Panc1 (cell line): ENCODE data around the gene PRXL2B. TPM values are rescaled to one million over a fixed set of nuclear protein-coding genes. Genes with fewer than 3 reads are reported as not detected.

Experiments used
- ATAC-seq: fragments of 200-7000 bp; cut with Tn5 transposase; 2 replicates; pipeline ENCODE4 v1.9.1; 2020; ENCODE audit warnings: mild to moderate bottlenecking, moderate library complexity
- BruUV-seq: library from RNA; stranded (reverse); fragments of 400-500 nt; replicated peaks from 2 replicates; lab custom pipeline; 2021; lab: Mats Ljungman, UMichigan
- CTCF ChIA-PET: fragments of 300-600 bp; sonication (Branson Sonifier 250); formaldehyde crosslinking; loops from one replicate; lab custom pipeline; 2022; ENCODE audit warnings: antibody characterized with exemption; lab: Charles Lee
- POLR2A ChIA-PET: fragments of 300-600 bp; sonication (Branson Sonifier 250); formaldehyde crosslinking; loops from one replicate; lab custom pipeline; 2022; ENCODE audit warnings: antibody characterized with exemption; lab: Charles Lee
- DNase-seq: peaks from one replicate; pipeline ENCODE4 v3.0.0-alpha.2; 2010; ENCODE audit warnings: low read depth, low spot score
- H3K27ac ChIP-seq: 2 replicates; pipeline ENCODE4 v1.5.1; 2011; ENCODE audit warnings: mild to moderate bottlenecking, low read length, inconsistent platforms
- H3K27me3 ChIP-seq: fragments of 200-500 bp; sonication (Bioruptor generic); 2 replicates; pipeline ENCODE4 v1.6.0; 2014; ENCODE audit warnings: low read length, inconsistent platforms; ENCODE audit not compliant: control insufficient read depth, insufficient read depth
- H3K36me3 ChIP-seq: fragments of 200-500 bp; sonication (Bioruptor generic); 2 replicates; pipeline ENCODE4 v1.5.1; 2014; ENCODE audit warnings: inconsistent platforms, mild to moderate bottlenecking, low read length, moderate library complexity; ENCODE audit not compliant: control insufficient read depth, insufficient read depth
- H3K4me1 ChIP-seq: 2 replicates; pipeline ENCODE4 v1.5.1; 2011; ENCODE audit warnings: inconsistent platforms, mild to moderate bottlenecking, low read length, moderate library complexity; ENCODE audit not compliant: control insufficient read depth, insufficient read depth
- H3K4me3 ChIP-seq, 2 experiments: 2 replicates each; pipeline ENCODE4 v1.5.1; 2011 to 2012; ENCODE audit warnings: low read depth in 2 of 2, low read length in 2 of 2, mild to moderate bottlenecking in 2 of 2, inconsistent platforms in 1 of 2, moderate library complexity in 1 of 2
- H3K9me3 ChIP-seq: fragments of 200-500 bp; sonication (Bioruptor generic); 2 replicates; pipeline ENCODE4 v1.5.1; 2014; ENCODE audit warnings: low read depth, mild to moderate bottlenecking, inconsistent platforms, low read length, moderate library complexity; ENCODE audit not compliant: control insufficient read depth, insufficient read depth
- CTCF ChIP-seq: fragments of 450-650 bp; IDR thresholded peaks from 2 replicates; pipeline ENCODE4 v1.5.1; 2017; ENCODE audit warnings: mild to moderate bottlenecking
- POLR2AphosphoS5 ChIP-seq: IDR thresholded peaks from 2 replicates; pipeline ENCODE4 v1.6.1; 2012; ENCODE audit warnings: mild to moderate bottlenecking, low read depth, low read length, moderate library complexity
- SIN3A ChIP-seq: IDR thresholded peaks from 2 replicates; pipeline ENCODE4 v1.6.1; 2012; ENCODE audit warnings: low read depth, mild to moderate bottlenecking, low read length, moderate library complexity, borderline replicate concordance; ENCODE audit not compliant: insufficient read depth
- TCF7L2 ChIP-seq: IDR thresholded peaks from 2 replicates; pipeline ENCODE4 v1.6.1; 2011; ENCODE audit warnings: mild to moderate bottlenecking, low read depth, low read length, inconsistent platforms
- in situ Hi-C: cut with HindIII; loops from 2 replicates; pipeline ENCODE4 v1.10.0; 2016; ENCODE audit warnings: low sequenced_read_pairs, low pct_unique_long_range_greater_than_20kb
- intact Hi-C: fragments of 100-400 bp; cut with micrococcal nuclease; formaldehyde crosslinking; loops from one replicate; pipeline ENCODE4 v1.10.0; 2022; ENCODE audit not compliant: unreplicated experiment
- total RNA-seq: library from RNA; stranded (reverse); gene quantifications from one replicate; pipeline ENCODE4 v1.2.1, GENCODE V29; 2021; ENCODE audit not compliant: unreplicated experiment
- TF ChIP-seq, protein P1 (sequence below), 2 experiments: IDR thresholded peaks; 2 replicates each; pipeline ENCODE4 v1.6.1; 2011 to 2012; ENCODE audit warnings: low read depth in 2 of 2, control low read depth in 1 of 2, low read length in 1 of 2, mild to moderate bottlenecking in 1 of 2, moderate library complexity in 1 of 2; ENCODE audit not compliant: insufficient read depth in 1 of 2

The PRXL2B gene
- total RNA-seq, 1 experiment from 2014 or later = 17.0 TPM

- TF ChIP-seq POLR2AphosphoS5 (no peak), TCF7L2 (no peak), SIN3A (no peak), CTCF (no peak)
- TF ChIP-seq, protein P1, sequence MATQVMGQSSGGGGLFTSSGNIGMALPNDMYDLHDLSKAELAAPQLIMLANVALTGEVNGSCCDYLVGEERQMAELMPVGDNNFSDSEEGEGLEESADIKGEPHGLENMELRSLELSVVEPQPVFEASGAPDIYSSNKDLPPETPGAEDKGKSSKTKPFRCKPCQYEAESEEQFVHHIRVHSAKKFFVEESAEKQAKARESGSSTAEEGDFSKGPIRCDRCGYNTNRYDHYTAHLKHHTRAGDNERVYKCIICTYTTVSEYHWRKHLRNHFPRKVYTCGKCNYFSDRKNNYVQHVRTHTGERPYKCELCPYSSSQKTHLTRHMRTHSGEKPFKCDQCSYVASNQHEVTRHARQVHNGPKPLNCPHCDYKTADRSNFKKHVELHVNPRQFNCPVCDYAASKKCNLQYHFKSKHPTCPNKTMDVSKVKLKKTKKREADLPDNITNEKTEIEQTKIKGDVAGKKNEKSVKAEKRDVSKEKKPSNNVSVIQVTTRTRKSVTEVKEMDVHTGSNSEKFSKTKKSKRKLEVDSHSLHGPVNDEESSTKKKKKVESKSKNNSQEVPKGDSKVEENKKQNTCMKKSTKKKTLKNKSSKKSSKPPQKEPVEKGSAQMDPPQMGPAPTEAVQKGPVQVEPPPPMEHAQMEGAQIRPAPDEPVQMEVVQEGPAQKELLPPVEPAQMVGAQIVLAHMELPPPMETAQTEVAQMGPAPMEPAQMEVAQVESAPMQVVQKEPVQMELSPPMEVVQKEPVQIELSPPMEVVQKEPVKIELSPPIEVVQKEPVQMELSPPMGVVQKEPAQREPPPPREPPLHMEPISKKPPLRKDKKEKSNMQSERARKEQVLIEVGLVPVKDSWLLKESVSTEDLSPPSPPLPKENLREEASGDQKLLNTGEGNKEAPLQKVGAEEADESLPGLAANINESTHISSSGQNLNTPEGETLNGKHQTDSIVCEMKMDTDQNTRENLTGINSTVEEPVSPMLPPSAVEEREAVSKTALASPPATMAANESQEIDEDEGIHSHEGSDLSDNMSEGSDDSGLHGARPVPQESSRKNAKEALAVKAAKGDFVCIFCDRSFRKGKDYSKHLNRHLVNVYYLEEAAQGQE (IDR thresholded peaks at IDR 0.05; ENCODE audit: insufficient read depth in 1 of 2, low read depth in 2 of 2, low read length in 1 of 2) = no peak
- Histone ChIP-seq H3K27me3 (no peaks in the 10 kb centered on the region), H3K4me1 (no peaks in the 10 kb centered on the region), H3K9me3 (no peaks in the 10 kb centered on the region), H3K4me3 (no peak overlapping the region), H3K36me3 (no peaks in the 10 kb centered on the region), H3K27ac (no peak overlapping the region)
- BruUV-seq = no TSS peak
- intact Hi-C loops (no loop called here), in situ Hi-C loops (no loop called here)
- ATAC-seq (no peak), DNase-seq (no peak)
- CTCF ChIA-PET = interaction anchor here (1.1 kb wide), 1 partner anchor 44 kb away, joined by 3 read pairs; no protein-coding TSS in a partner anchor
- POLR2A ChIA-PET = no interaction called here
Observed at GRCh38 chr1:2605509-2606395, 19.2 kb downstream of the PRXL2B start.

DNA sequence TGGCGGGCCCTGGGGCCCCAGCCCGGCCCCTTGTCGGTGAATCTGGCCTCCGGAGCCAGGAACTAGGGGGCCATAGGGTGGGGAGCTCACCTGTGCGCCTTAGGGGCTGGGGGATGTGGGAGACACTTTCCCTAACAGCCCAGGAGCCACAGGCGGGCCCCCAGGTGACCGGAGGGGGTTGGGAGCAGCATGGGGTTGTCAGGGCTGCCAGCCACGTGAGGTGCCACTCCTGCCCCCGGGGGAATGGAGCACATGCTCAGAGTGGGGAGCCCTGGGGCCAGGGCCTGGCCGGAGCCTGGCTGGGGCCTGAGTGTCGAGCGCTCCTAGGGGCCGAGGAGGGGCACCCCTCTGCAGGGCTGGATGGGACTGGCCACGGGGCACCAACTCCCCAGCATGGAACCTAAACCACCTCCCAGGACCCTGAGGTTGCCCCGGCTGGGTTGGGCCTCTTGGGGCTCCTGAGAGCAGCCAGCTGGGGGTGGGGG is 19.9 kb downstream of the PRXL2B start:
- no TSS peak for BruUV-seq
- Histone ChIP-seq H3K4me3 (no peak overlapping the region), H3K9me3 (no peaks in the 10 kb centered on the region), H3K27me3 (no peaks in the 10 kb centered on the region), H3K36me3 (no peaks in the 10 kb centered on the region), H3K4me1 (no peaks in the 10 kb centered on the region), H3K27ac (no peak overlapping the region)
- intact Hi-C loops = no loop called here
- POLR2A ChIA-PET = no interaction called here
- ATAC-seq = no peak
- in situ Hi-C loops = no loop called here
- CTCF ChIA-PET = no interaction called here
- TF ChIP-seq TCF7L2 (no peak), SIN3A (no peak), POLR2AphosphoS5 (no peak), CTCF (no peak)
- TF ChIP-seq, protein P1 (IDR thresholded peaks at IDR 0.05; ENCODE audit: insufficient read depth in 1 of 2, low read depth in 2 of 2, low read length in 1 of 2) = no peak
- DNase-seq = no peak
